Measurements from ENCODE around the gene ETFRF1. TPM values are rescaled to one million over a fixed set of nuclear protein-coding genes. Genes with fewer than 3 reads are reported as not detected.

The ETFRF1 gene
- 11.4 TPM for polyA plus RNA-seq (2013, experiment 1 of 2)
- 15.1 TPM for polyA plus RNA-seq (2013, experiment 2 of 2)

GRCh38 chr12:25195056-25195971 lies at the start of gene ETFRF1, which contains the start of gene DNAI7:
Gene ETFRF1, plus strand, starts transcription at chr12:25195237. Its CDS starts 8,720 bp downstream, at chr12:25203957.
Gene DNAI7, minus strand, starts transcription at chr12:25195160. Its CDS starts 82 bp downstream, at chr12:25195078.
- Histone ChIP-seq H3K4me3 (ENCODE audit: low read length) (peak within 1 kb of the TSS; percentile 80), H3K4me1 (ENCODE audit: insufficient read depth, low read length) (peaks cover 8% of the 10 kb centered on the region; the same call in 1 of the 2 replicates), H3K9ac (ENCODE audit: low read depth, low read length) (peak within 1 kb of the TSS; percentile 92), H3K9me3 (ENCODE audit: insufficient read depth, low read depth, low read length) (no peaks in the 10 kb centered on the region), H3K27me3 (ENCODE audit: insufficient read depth, low read length) (no peaks in the 10 kb centered on the region), H3K27ac (ENCODE audit: low read depth, low read length) (peak within 1 kb of the TSS; percentile 90), H3K36me3 (ENCODE audit: insufficient read depth, low read length) (no peaks in the 10 kb centered on the region)
- WGBS, result under 1% methylated on average over 53 of the region's 54 CpGs

- H3K36me3 ChIP-seq (ENCODE audit: insufficient read depth, low read length), result no peaks in the 10 kb centered on the region
- no peaks in the 10 kb centered on the region for H3K9me3 ChIP-seq (ENCODE audit: insufficient read depth, low read depth, low read length)
- peaks cover 2% of the 10 kb centered on the region; the same call in 1 of the 2 replicates for H3K4me1 ChIP-seq (ENCODE audit: insufficient read depth, low read length)
- 100% methylated on average over 1 of the region's 1 CpG for WGBS
- H3K27ac ChIP-seq (ENCODE audit: low read depth, low read length), result no peak overlapping the region
- no peak overlapping the region for H3K4me3 ChIP-seq (ENCODE audit: low read length)
- no peak overlapping the region for H3K9ac ChIP-seq (ENCODE audit: low read depth, low read length)
- no peaks in the 10 kb centered on the region for H3K27me3 ChIP-seq (ENCODE audit: insufficient read depth, low read length)
Measured at GRCh38 chr12:25146686-25147085, 48.4 kb upstream of the ETFRF1 start.

- Histone ChIP-seq H3K9ac (ENCODE audit: low read depth, low read length) (no peak overlapping the region), H3K27me3 (ENCODE audit: insufficient read depth, low read length) (no peaks in the 10 kb centered on the region), H3K27ac (ENCODE audit: low read depth, low read length) (no peak overlapping the region), H3K36me3 (ENCODE audit: insufficient read depth, low read length) (no peaks in the 10 kb centered on the region), H3K9me3 (ENCODE audit: insufficient read depth, low read depth, low read length) (no peaks in the 10 kb centered on the region), H3K4me1 (ENCODE audit: insufficient read depth, low read length) (peaks cover 14% of the 10 kb centered on the region; the same call in 1 of the 2 replicates), H3K4me3 (ENCODE audit: low read length) (no peak overlapping the region)
- WGBS, result 57% methylated on average over 4 of the region's 5 CpGs
Measured at GRCh38 chr12:25151476-25151875, 43.6 kb upstream of the ETFRF1 start.

- peaks cover 14% of the 10 kb centered on the region; the same call in 1 of the 2 replicates for H3K4me1 ChIP-seq (ENCODE audit: insufficient read depth, low read length)
- H3K27ac ChIP-seq (ENCODE audit: low read depth, low read length), result no peak overlapping the region
- no peaks in the 10 kb centered on the region for H3K9me3 ChIP-seq (ENCODE audit: insufficient read depth, low read depth, low read length)
- H3K36me3 ChIP-seq (ENCODE audit: insufficient read depth, low read length), result no peaks in the 10 kb centered on the region
- 58% methylated on average over 5 of the region's 5 CpGs for WGBS
- H3K27me3 ChIP-seq (ENCODE audit: insufficient read depth, low read length), result no peaks in the 10 kb centered on the region
- H3K9ac ChIP-seq (ENCODE audit: low read depth, low read length), result no peak overlapping the region
- H3K4me3 ChIP-seq (ENCODE audit: low read length), result no peak overlapping the region
Measured at GRCh38 chr12:25152055-25152454, 43.0 kb upstream of the ETFRF1 start.

GRCh38 chr12:25155022-25155576 lies 39.9 kb upstream of the ETFRF1 start:
- Histone ChIP-seq H3K9me3 (ENCODE audit: insufficient read depth, low read depth, low read length) (no peaks in the 10 kb centered on the region), H3K27me3 (ENCODE audit: insufficient read depth, low read length) (no peaks in the 10 kb centered on the region), H3K4me3 (ENCODE audit: low read length) (no peak overlapping the region), H3K27ac (ENCODE audit: low read depth, low read length) (no peak overlapping the region), H3K36me3 (ENCODE audit: insufficient read depth, low read length) (no peaks in the 10 kb centered on the region), H3K9ac (ENCODE audit: low read depth, low read length) (no peak overlapping the region), H3K4me1 (ENCODE audit: insufficient read depth, low read length) (peaks cover 14% of the 10 kb centered on the region; the same call in 1 of the 2 replicates)
- 72% methylated on average over 2 of the region's 2 CpGs for WGBS

- H3K27ac ChIP-seq (ENCODE audit: low read depth, low read length), result no peak overlapping the region
- H3K9me3 ChIP-seq (ENCODE audit: insufficient read depth, low read depth, low read length), result no peaks in the 10 kb centered on the region
- H3K36me3 ChIP-seq (ENCODE audit: insufficient read depth, low read length), result no peaks in the 10 kb centered on the region
- no peaks in the 10 kb centered on the region for H3K27me3 ChIP-seq (ENCODE audit: insufficient read depth, low read length)
- H3K4me3 ChIP-seq (ENCODE audit: low read length), result no peak overlapping the region
- peaks cover 14% of the 10 kb centered on the region; the same call in 1 of the 2 replicates for H3K4me1 ChIP-seq (ENCODE audit: insufficient read depth, low read length)
- WGBS, result 95% methylated on average over 4 of the region's 4 CpGs
- no peak overlapping the region for H3K9ac ChIP-seq (ENCODE audit: low read depth, low read length)
Measured at GRCh38 chr12:25156061-25156460, 39.0 kb upstream of the ETFRF1 start.

GRCh38 chr12:25162866-25163265 lies 32.2 kb upstream of the ETFRF1 start:
- Histone ChIP-seq H3K4me1 (ENCODE audit: insufficient read depth, low read length) (no peaks in the 10 kb centered on the region), H3K4me3 (ENCODE audit: low read length) (no peak overlapping the region), H3K27ac (ENCODE audit: low read depth, low read length) (no peak overlapping the region), H3K9ac (ENCODE audit: low read depth, low read length) (no peak overlapping the region), H3K27me3 (ENCODE audit: insufficient read depth, low read length) (no peaks in the 10 kb centered on the region), H3K36me3 (ENCODE audit: insufficient read depth, low read length) (no peaks in the 10 kb centered on the region), H3K9me3 (ENCODE audit: insufficient read depth, low read depth, low read length) (no peaks in the 10 kb centered on the region)
- 91% methylated on average over 6 of the region's 6 CpGs for WGBS

GRCh38 chr12:25182765-25183164 lies 12.3 kb upstream of the ETFRF1 start:
- Histone ChIP-seq H3K4me3 (ENCODE audit: low read length) (no peak overlapping the region), H3K9me3 (ENCODE audit: insufficient read depth, low read depth, low read length) (no peaks in the 10 kb centered on the region), H3K4me1 (ENCODE audit: insufficient read depth, low read length) (no peaks in the 10 kb centered on the region), H3K27me3 (ENCODE audit: insufficient read depth, low read length) (no peaks in the 10 kb centered on the region), H3K27ac (ENCODE audit: low read depth, low read length) (no peak overlapping the region), H3K36me3 (ENCODE audit: insufficient read depth, low read length) (no peaks in the 10 kb centered on the region), H3K9ac (ENCODE audit: low read depth, low read length) (no peak overlapping the region)
- 81% methylated on average over 3 of the region's 3 CpGs for WGBS

GRCh38 chr12:25184132-25184531 lies 10.9 kb upstream of the ETFRF1 start:
- no peaks in the 10 kb centered on the region for H3K4me1 ChIP-seq (ENCODE audit: insufficient read depth, low read length)
- H3K27ac ChIP-seq (ENCODE audit: low read depth, low read length), result no peak overlapping the region
- no peaks in the 10 kb centered on the region for H3K9me3 ChIP-seq (ENCODE audit: insufficient read depth, low read depth, low read length)
- H3K27me3 ChIP-seq (ENCODE audit: insufficient read depth, low read length), result no peaks in the 10 kb centered on the region
- H3K4me3 ChIP-seq (ENCODE audit: low read length), result no peak overlapping the region
- 70% methylated on average over 2 of the region's 2 CpGs for WGBS
- H3K36me3 ChIP-seq (ENCODE audit: insufficient read depth, low read length), result no peaks in the 10 kb centered on the region
- no peak overlapping the region for H3K9ac ChIP-seq (ENCODE audit: low read depth, low read length)

GRCh38 chr12:25186038-25186787 lies 8.8 kb upstream of the ETFRF1 start:
- Histone ChIP-seq H3K4me3 (ENCODE audit: low read length) (no peak overlapping the region), H3K27ac (ENCODE audit: low read depth, low read length) (no peak overlapping the region), H3K9ac (ENCODE audit: low read depth, low read length) (no peak overlapping the region), H3K4me1 (ENCODE audit: insufficient read depth, low read length) (no peaks in the 10 kb centered on the region), H3K27me3 (ENCODE audit: insufficient read depth, low read length) (no peaks in the 10 kb centered on the region), H3K36me3 (ENCODE audit: insufficient read depth, low read length) (no peaks in the 10 kb centered on the region), H3K9me3 (ENCODE audit: insufficient read depth, low read depth, low read length) (no peaks in the 10 kb centered on the region)
- WGBS, result 94% methylated on average over 4 of the region's 4 CpGs
